ENCODE measurements around the gene GLRA2. TPM values are rescaled to one million over a fixed set of nuclear protein-coding genes. Genes with fewer than 3 reads are reported as not detected.

GLRA2 gene
- total and polyA plus RNA-seq, 2 of the 13 experiments (the other 11 are each of a cell fraction or from before 2014, with no cell fraction given) = not detected

- intact Hi-C loops (cut with micrococcal nuclease; ENCODE audit: unreplicated experiment) (no loop called here), in situ Hi-C loops (cut with HindIII; ENCODE audit: extremely low pct_ligation_motif_present, low pct_unique_long_range_greater_than_20kb) (loop anchor here (25.0 kb wide), 1 partner anchor 447 kb away; no protein-coding TSS in a partner anchor)
- H4K20me1 ChIP-seq (ENCODE audit: insufficient read depth, low read length) = no peaks in the 10 kb centered on the region
- no peak for ATAC-seq
- H3K9me3 ChIP-seq (ENCODE audit: low read length) = no peaks in the 10 kb centered on the region
- no peak for FAIRE-seq
- no peak overlapping the region for H3K4me2 ChIP-seq (ENCODE audit: low read depth, low read length)
- H3K4me3 ChIP-seq (replicated peaks in 1 of 3; ENCODE audit: insufficient read depth in 1 of 3, low read depth in 2 of 3, low read length in 3 of 3) = no peak overlapping the region
- no peaks in the 10 kb centered on the region for H3K27me3 ChIP-seq (ENCODE audit: control insufficient read depth in 1 of 2, insufficient read depth in 2 of 2, low read length in 2 of 2)
- POLR2A ChIA-PET = no interaction called here
- no peaks in the 10 kb centered on the region for H3K79me2 ChIP-seq (ENCODE audit: insufficient read depth, low read length)
- CTCF ChIA-PET (ENCODE audit: low intra/inter-chr PET ratio, low total read pairs) = no interaction called here
- no peaks in the 10 kb centered on the region for H3K36me3 ChIP-seq (replicated peaks in 1 of 2; ENCODE audit: control insufficient read depth in 1 of 2, insufficient read depth in 2 of 2, low read length in 2 of 2)
- no peak overlapping the region for H3K9ac ChIP-seq (ENCODE audit: insufficient read depth, low read depth, low read length)
- no peak overlapping the region for H3K27ac ChIP-seq (ENCODE audit: extremely low read length, insufficient read depth, low read length)
- BruUV-seq (replicated peaks) = no TSS peak
- no peak overlapping the region for H2AFZ ChIP-seq (ENCODE audit: low read length)
- no peak for DNase-seq (ENCODE audit: low spot score)
- WGBS (ENCODE audit: low lambda C conversion rate) = 0% methylated on average over 1 of the region's 1 CpG
- TF ChIP-seq MEIS1 (CRISPR knock-in tag; IDR thresholded peaks at IDR 0.05; ENCODE audit: borderline replicate concordance) (no peak), SMAD9 (CRISPR knock-in tag; IDR thresholded peaks at IDR 0.05) (no peak), ZNF703 (CRISPR knock-in tag; IDR thresholded peaks at IDR 0.05; ENCODE audit: borderline replicate concordance) (no peak)
- H3K4me1 ChIP-seq (ENCODE audit: insufficient read depth, low read length) = no peaks in the 10 kb centered on the region
Observed at GRCh38 chrX:14533867-14534266, 4.5 kb downstream of the GLRA2 start.

GRCh38 chrX:14546190-14546589 is 16.9 kb downstream of the GLRA2 start:
- POLR2A ChIA-PET = no interaction called here
- intact Hi-C loops (cut with micrococcal nuclease; ENCODE audit: unreplicated experiment) (no loop called here), in situ Hi-C loops (cut with HindIII; ENCODE audit: extremely low pct_ligation_motif_present, low pct_unique_long_range_greater_than_20kb) (loop anchor here (25.0 kb wide), 1 partner anchor 459 kb away; no protein-coding TSS in a partner anchor)
- Histone ChIP-seq H3K27me3 (ENCODE audit: control insufficient read depth in 1 of 2, insufficient read depth in 2 of 2, low read length in 2 of 2) (no peaks in the 10 kb centered on the region), H3K9ac (ENCODE audit: insufficient read depth, low read depth, low read length) (no peak overlapping the region), H3K79me2 (ENCODE audit: insufficient read depth, low read length) (no peaks in the 10 kb centered on the region), H3K9me3 (ENCODE audit: low read length) (no peaks in the 10 kb centered on the region), H3K27ac (ENCODE audit: extremely low read length, insufficient read depth, low read length) (no peak overlapping the region), H2AFZ (ENCODE audit: low read length) (no peak overlapping the region), H3K4me1 (ENCODE audit: insufficient read depth, low read length) (no peaks in the 10 kb centered on the region), H4K20me1 (ENCODE audit: insufficient read depth, low read length) (no peaks in the 10 kb centered on the region), H3K36me3 (replicated peaks in 1 of 2; ENCODE audit: control insufficient read depth in 1 of 2, insufficient read depth in 2 of 2, low read length in 2 of 2) (no peaks in the 10 kb centered on the region), H3K4me2 (ENCODE audit: low read depth, low read length) (no peak overlapping the region), H3K4me3 (replicated peaks in 1 of 3; ENCODE audit: insufficient read depth in 1 of 3, low read depth in 2 of 3, low read length in 3 of 3) (no peak overlapping the region)
- BruUV-seq (replicated peaks) = no TSS peak
- ATAC-seq (no peak), DNase-seq (ENCODE audit: low spot score) (no peak), FAIRE-seq (no peak)
- 55% methylated on average over 4 of the region's 4 CpGs for WGBS (ENCODE audit: low lambda C conversion rate)
- no peak for TF ChIP-seq NFRKB (IDR thresholded peaks at IDR 0.05)
- no peak for TF ChIP-seq ZNF382 (CRISPR knock-in tag; IDR thresholded peaks at IDR 0.05; ENCODE audit: borderline replicate concordance)
- TF ChIP-seq ZMAT5 (CRISPR knock-in tag; IDR thresholded peaks at IDR 0.05; ENCODE audit: borderline replicate concordance, low read depth) = no peak
- no peak for TF ChIP-seq NFIC (IDR thresholded peaks at IDR 0.05; ENCODE audit: low read length)
- TF ChIP-seq ZNF619 (CRISPR knock-in tag; IDR thresholded peaks at IDR 0.05) = no peak
- no peak for TF ChIP-seq RAD21 (CRISPR knock-in tag; IDR thresholded peaks at IDR 0.05)
- no peak for TF ChIP-seq ZSCAN30 (CRISPR knock-in tag; IDR thresholded peaks at IDR 0.05)
- no peak for TF ChIP-seq NAIF1 (CRISPR knock-in tag; IDR thresholded peaks at IDR 0.05; ENCODE audit: borderline replicate concordance)
- no peak for TF ChIP-seq ZNF331 (CRISPR knock-in tag; IDR thresholded peaks at IDR 0.05)
- CTCF ChIA-PET (ENCODE audit: low intra/inter-chr PET ratio, low total read pairs) = no interaction called here
